Left kidney (tissue), 2 donors: ENCODE data around the gene ROM1. TPM values are rescaled to one million over a fixed set of nuclear protein-coding genes. Genes with fewer than 3 reads are reported as not detected.
"Not testable (repeated sequence)": the region's sequence is repeated elsewhere in the genome, so short reads cannot be mapped to it uniquely, and the experiment has no call there.

Source experiments
- DNase-seq: peaks from one replicate; pipeline ENCODE4 v3.0.0-alpha.2; 2013
- polyA plus RNA-seq: library from polyadenylated mRNA; unstranded; fragments of 120-200 nt; gene quantifications from one replicate; pipeline ENCODE4 v1.2.1, GENCODE V29; 2013; ENCODE audit not compliant: insufficient read length

The ROM1 gene
- polyA plus RNA-seq, 1 donor = 3.5 TPM

- DNase-seq = not testable (repeated sequence)
Measured at GRCh38 chr11:62585356-62585755, 27.7 kb upstream of the ROM1 start.

GRCh38 chr11:62588966-62589637 lies 24.0 kb upstream of the ROM1 start:
- DNase-seq = no peak

GRCh38 chr11:62591448-62592145 lies 21.5 kb upstream of the ROM1 start, which contains the start of gene TUT1:
Gene TUT1 (minus strand): TSS chr11:62591523. CDS start chr11:62591485, 38 bp downstream.
- DNase-seq = peak; percentile 99

GRCh38 chr11:62592146-62592815 lies 20.8 kb upstream of the ROM1 start:
- DNase-seq = no peak

- no peak for DNase-seq
Measured at GRCh38 chr11:62592989-62593421, 20.1 kb upstream of the ROM1 start.

GRCh38 chr11:62593434-62594044 lies 19.5 kb upstream of the ROM1 start:
- DNase-seq = peak; percentile 55

- DNase-seq = no peak
Measured at GRCh38 chr11:62595124-62595523, 17.9 kb upstream of the ROM1 start.

- DNase-seq = peak; percentile 92
Measured at GRCh38 chr11:62599069-62599696, 13.9 kb upstream of the ROM1 start.

GRCh38 chr11:62599901-62600300 lies 13.2 kb upstream of the ROM1 start:
- DNase-seq = no peak

- no peak for DNase-seq
Measured at GRCh38 chr11:62600367-62601121, 12.5 kb upstream of the ROM1 start.

- no peak for DNase-seq
Measured at GRCh38 chr11:62601122-62601371, 12.0 kb upstream of the ROM1 start.

GRCh38 chr11:62601372-62602140 lies 11.5 kb upstream of the ROM1 start, which contains the start of gene MTA2:
Gene MTA2 (minus strand): TSS chr11:62601865. CDS start chr11:62601450, 415 bp downstream.
- DNase-seq = peak; percentile 97

- DNase-seq = peak; percentile 53
Measured at GRCh38 chr11:62602141-62603071, 10.7 kb upstream of the ROM1 start.

- no peak for DNase-seq
Measured at GRCh38 chr11:62603072-62603408, 10.0 kb upstream of the ROM1 start.

GRCh38 chr11:62603776-62604299 lies 9.2 kb upstream of the ROM1 start:
- DNase-seq = no peak

- DNase-seq = peak; percentile 53
Measured at GRCh38 chr11:62604460-62605120, 8.5 kb upstream of the ROM1 start.

- DNase-seq = no peak
Measured at GRCh38 chr11:62605467-62605866, 7.6 kb upstream of the ROM1 start.

GRCh38 chr11:62605902-62606301 lies 7.2 kb upstream of the ROM1 start:
- no peak for DNase-seq

- no peak for DNase-seq
Measured at GRCh38 chr11:62607714-62608113, 5.3 kb upstream of the ROM1 start.
